NCI-H226 (cell line): ENCODE measurements around the gene PTDSS2.
A peak's percentile ranks its signal among the peaks of the same experiment; 100 is the strongest.
"Not testable (repeated sequence)": the region's sequence is repeated elsewhere in the genome, so short reads cannot be mapped to it uniquely, and the experiment has no call there.

Experiments used
- DNase-seq: peaks from one replicate; pipeline ENCODE4 v3.0.0-alpha.2; 2015

PTDSS2 gene

DNA sequence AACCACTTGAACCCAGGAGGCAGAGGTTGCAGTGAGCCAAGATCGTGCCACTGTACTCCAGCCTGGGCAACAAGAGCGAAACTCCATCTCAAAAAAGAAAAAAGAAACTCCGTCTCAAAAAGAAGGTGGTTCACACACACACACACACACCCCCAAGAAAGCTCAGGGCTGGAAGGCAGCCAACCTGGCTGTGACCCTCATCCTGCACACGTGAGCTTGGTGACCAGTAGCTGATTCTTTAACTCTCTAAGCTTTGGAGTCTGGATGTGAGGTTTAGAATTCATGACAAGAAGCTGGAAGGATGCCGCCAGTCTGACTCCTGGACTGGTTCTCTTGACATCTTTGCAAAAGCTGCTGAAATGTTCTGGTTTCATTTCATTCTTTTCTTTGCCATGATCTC is 58.9 kb downstream of the PTDSS2 start:
- no peak for DNase-seq

DNA sequence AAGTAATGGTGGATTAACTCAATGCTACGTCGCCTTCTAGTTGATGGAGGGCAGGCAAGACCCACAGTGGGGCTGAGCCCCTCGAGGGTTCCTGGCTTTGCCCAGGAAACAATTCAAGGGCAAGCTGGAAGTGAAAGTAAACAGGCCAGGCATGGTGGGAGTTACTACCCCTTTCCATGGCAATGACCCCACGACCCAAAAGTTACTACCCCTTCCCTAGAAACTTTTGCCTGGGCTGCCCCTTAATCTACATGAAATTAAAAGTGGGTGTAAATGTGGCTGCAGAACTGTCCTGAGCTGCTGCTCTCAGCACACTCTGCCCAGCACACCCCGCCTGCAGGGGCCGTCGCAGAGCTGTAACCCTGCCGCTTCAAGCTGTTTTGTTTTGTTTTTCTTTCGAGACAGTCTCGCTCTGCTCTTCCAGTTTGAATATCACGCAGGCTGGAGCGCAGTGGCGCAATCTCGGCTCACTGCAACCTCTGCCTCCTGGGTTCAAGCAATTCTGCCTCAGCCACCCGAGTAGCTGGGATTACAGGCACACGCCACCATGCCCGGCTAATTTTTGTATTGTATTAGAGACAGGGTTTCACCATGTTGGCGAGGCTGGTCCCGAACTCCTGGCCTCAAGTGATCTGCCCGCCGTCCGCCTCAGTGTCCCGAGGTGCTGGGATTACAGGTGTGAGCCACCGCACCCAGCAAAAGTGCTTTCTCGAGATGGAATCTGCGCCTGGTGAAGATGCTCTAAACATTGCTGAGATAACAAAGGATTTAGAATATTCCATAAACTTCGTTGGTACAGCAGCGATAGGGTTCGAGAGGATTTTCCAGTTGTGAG is 62.9 kb downstream of the PTDSS2 start:
- DNase-seq, result no peak

DNA sequence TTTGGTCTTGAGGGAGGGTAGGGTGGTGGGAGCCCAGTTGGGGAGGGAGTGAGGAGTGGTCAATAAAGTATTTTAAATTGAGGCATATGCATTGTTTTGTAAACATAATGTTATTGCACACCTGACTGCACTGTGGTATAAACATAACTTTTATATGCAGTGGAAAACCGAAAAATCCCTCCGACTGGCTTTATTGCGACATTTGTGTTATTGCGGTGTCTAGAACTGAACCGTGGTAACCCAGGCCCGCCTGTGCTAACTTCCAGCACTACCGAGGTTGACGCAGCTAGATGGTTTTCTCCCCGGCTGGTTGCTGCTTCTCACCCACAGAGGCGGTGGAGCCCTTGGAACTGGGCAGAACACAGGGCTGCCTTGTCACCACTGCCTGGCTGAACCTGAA is 64.5 kb downstream of the PTDSS2 start:
- DNase-seq, result no peak

DNA sequence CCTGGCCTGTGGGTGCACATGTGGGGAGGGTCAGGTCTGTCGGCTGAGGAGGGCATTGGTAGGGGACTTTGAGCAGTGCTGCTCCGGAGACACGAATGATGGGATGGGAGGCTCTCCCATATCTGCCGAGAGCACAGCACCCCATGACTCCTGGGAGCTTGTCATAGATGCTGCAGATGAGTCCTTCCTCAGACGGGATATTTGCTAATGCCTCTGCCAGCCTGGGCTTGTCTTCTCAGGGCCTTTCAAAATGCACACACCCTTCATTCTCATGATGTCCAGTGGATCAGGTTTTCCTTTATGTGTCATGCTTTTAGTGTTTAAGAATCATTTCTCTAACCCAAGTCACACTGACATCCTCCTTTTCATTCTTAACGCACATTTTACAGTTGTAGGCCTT is 65.1 kb downstream of the PTDSS2 start:
- no peak for DNase-seq

DNA sequence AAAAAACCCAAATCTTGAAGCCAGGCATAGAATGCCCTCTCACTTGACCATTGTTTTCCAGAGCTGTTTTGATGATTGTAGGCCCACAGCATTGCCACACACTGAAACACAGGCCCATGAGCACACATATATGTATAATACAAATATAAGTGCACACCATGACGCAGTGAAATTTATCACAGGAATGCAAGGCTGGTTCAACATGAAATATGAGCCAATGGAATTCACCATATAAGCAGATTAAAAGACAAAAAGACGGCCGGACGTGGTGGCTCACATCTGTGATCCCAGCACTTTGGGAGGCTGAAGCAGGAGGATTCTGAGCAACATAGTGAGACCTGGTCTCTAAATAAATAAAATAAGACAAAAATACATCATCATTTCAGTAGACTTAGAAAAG is 66.3 kb downstream of the PTDSS2 start:
- no peak for DNase-seq

DNA sequence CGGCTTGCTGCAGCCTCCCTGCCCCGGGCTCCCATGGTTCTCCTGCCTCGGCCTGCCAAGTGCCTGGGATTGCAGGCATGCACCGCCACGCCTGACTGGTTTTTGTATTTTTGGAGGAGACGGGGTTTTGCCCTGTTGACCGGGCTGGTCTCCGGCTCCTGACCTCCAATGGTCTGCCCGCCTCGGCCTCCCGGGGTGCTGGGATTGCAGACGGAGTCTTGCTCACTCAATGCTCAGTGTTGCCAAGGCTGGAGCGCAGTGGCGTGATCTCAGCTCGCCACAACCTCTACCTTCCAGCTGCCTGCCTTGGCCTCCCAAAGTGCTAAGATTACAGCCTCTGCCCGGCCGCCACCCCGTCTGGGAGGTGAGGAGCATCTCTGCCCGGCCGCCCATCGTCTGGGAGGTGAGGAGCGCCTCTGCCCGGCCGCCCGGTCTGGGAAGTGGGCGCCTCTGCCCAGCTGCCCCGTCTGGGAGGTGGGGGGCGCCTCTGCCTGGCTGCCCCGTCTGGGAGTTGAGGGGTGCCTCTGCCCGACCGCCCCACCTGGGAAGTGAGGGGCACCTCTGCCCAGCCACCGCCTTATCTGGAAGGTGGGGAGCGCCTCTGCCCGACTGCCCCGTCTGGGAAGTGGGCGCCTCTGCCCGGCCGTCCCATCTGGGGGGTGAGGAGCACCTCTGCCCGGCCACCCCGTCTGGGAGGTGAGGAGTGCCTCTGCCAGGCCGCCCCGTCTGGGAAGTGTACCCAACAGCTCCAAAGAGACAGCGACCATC is 67.0 kb downstream of the PTDSS2 start:
- not testable (repeated sequence) for DNase-seq

DNA sequence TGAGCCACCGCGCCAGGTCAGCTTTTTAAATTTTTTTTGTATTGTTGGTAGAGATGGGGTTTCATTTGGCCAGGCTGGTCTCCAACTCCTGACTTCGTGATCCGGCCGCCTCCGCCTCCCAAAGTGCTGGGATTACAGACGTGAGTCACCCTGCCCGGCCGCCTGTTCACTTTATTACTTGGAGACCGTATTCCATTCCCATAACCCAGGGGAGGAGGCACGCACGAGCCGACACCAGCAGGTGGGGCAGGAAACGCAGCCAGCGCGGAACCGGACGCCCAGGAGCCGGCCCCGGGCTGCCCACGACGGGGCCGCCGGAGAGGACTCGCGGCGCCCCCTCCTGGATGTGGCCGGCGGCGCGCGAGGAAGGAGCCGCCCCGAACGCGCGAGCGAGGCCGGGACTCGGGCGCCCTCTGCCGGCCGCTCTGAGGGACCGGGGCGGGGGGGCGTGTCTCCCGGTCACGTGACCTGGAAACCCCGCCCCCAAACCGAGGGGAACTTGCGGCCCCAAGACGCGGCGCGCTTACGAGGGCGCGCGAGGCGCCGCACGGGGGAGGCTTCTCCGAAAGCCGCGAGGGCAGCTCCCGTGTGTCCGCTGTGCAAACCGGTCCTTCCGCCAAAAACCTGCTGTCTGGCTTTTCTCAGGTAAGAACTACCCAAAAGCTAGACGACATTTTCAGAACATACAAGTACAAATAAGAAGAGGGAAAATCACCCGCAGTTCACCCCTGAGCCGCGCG is 68.6 kb downstream of the PTDSS2 start:
- peak; percentile 97 for DNase-seq

DNA sequence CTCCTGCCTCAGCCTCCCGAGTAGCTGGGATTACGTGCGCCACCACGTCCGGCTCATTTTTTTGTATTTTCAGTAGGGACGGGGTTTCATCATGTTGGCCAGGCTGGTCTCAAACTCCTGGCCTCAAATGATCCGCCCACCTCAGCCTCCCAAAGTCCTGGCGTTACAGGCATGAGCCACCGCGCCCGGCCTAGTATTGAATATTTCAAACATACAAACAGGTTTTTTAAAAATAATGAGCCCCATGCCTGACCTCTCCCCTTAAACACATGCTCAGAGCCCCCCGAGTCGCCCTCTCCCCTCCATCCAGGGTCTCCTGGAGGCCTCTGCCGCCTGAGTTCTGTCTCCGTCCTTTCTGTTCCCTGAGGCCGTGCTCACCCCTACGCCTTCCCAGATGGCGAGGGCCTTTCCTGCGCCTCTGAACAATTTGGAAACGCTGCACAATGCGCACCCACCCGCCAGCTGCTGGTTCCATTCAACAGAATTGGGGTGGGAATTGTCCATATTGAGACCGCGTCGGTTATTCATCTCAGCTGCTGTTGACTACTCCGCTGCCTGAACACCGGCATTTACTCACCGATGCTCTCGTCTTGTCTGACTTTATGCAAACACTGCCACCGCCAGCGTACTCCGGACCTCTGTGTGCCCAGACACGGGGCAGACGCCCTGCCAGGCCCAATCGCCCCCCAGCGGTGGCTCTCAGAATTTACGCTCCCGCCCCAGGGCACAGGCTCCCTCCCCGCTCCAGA is 70.5 kb downstream of the PTDSS2 start:
- DNase-seq, result no peak

DNA sequence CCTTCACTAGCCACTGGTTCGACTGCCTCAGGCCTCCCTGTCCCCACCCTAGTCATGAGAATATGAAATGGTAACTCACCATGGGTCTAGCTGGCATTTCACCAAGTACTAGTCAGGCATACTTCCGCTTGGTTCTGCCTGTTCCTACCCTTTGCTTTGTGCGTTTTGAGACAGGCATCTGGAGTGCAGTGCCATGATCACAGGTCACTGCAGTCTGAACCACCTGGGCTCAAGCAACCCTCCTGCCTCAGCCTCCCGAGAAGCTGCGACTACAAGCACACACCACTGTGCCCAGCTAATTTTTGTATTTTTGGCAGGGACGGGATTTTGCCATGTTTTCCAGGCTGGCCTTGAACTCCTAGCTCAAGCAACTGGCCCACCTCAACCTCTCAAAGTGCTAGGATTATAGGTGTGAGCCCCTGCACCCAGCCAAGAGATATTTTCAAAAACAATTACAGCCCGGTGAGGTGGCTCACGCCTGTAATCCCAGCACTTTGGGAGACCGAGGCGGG is 71.2 kb downstream of the PTDSS2 start:
- DNase-seq, result no peak

DNA sequence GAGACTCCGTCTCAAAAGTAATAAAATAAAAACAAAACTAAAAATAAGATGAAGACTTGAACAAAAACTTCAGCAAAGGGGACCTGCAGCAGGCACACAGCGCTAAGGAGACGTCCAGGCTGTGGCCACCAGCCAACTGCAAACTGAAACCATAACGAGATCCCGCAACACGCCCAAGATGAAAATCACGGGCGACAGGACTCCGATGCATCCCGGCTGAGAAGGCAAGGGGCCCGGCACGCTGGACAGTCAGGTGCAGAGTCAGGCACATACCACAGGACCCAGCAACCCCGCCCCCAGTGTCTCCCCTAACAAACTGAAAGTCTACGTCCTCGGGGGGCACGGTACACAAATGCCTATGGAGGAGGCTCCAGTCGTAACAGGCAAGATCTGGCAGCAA is 76.1 kb downstream of the PTDSS2 start:
- no peak for DNase-seq

DNA sequence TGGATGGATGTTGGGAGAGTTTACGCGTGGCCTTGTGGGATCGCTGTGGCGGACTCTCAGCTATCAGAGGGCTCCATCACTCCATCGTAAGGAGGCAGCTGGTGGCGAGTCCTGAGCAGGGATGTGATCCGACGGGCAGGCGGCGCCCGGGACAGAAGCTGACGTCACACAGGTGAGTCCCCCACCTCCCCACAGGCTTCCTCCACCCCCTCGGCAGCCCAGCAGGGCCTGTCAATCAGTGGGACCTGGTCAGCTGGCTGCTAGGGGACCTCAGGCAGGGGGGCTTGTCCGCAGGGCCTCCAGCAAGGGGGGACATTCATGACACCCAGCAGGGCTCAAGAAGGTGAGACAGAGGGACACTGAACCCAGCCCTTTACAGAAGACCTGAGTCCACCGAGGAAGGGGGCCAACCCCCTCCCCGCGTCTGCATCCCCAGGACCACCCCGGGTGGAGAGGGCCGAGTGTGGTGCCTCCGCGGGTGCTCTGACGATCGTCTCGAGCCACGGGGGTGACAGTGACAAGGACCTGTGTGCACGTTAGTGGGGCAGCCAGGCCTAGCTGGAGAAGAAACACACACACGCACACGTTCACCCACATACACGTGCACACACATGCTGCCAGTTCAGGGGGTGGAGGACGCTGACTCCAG is 78.2 kb downstream of the PTDSS2 start:
- DNase-seq, result no peak

DNA sequence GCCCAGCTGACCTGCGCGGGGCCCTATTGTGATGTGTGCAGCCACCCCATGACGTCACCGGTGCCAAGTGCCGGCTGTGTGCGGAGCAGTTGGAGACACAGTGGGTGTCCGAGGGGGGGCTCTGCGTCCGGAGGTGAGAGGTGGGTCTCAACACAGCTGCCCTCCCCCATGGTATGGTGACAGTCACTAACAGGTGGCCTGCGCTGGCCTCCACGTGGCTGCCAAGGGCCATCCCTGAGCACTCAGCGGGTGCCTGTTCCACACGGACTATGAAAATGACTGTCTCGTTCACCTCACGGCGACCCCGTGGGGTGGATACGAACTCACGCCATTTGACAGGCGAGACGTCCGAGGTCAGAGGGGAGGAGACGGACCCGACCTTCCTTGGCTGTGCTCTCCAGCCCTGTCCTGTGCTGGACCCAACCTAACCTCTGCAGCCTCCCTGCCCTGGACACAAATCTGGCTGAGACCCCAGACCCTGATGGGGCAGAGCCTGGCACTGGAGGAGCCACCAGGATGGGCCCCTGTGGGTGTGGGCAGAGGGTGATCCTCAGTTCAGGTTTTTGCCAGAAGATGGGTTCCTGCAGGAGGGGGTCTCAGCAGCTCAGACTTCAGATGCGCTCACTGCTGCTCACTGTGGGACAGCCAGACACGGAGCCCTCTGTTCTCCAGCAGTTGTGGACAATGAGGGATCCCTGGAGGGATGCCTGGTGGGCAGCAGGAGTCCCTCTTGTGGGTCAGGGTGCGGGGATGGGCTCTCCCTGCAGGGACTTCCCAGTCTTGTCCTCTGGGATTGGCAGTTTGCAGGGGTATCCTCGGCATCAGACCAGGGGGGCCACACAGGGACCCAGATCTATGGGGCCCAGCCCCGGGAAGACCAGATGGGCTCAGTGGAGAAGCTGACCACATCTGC is 79.0 kb downstream of the PTDSS2 start:
- no peak for DNase-seq

DNA sequence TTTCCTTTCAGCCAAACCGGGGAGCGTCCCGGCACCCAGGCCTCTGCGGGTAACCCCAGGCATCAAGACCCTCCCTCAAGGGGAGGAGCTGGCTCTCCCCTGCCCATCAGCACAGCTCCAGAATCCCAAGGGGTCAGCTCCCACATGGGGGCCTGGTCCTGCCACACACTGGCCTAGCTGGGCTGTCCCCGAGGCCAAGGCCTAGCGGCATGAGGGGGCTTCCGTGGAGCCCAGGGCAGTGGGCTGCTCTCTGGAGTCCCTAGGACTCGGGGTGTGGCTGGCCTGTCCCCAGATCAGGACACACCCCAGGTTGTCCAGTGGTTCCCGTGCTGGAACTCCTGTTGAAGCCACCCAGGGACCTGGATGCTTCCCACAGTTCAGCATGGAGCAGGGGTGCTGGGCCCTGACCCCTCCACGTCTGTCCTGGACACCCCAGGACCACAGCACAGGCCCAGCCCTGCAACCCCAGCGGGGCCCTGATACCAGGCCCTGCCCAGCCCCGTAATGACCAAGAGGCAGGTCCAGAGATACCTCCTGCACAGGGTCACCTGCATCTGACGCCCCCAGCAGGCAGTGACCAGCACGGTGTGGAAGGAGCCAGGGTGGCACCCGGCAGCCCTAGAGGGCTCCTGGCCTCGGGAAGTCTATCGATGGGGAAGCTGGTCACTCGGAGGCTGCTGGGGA is 79.8 kb downstream of the PTDSS2 start:
- no peak for DNase-seq

DNA sequence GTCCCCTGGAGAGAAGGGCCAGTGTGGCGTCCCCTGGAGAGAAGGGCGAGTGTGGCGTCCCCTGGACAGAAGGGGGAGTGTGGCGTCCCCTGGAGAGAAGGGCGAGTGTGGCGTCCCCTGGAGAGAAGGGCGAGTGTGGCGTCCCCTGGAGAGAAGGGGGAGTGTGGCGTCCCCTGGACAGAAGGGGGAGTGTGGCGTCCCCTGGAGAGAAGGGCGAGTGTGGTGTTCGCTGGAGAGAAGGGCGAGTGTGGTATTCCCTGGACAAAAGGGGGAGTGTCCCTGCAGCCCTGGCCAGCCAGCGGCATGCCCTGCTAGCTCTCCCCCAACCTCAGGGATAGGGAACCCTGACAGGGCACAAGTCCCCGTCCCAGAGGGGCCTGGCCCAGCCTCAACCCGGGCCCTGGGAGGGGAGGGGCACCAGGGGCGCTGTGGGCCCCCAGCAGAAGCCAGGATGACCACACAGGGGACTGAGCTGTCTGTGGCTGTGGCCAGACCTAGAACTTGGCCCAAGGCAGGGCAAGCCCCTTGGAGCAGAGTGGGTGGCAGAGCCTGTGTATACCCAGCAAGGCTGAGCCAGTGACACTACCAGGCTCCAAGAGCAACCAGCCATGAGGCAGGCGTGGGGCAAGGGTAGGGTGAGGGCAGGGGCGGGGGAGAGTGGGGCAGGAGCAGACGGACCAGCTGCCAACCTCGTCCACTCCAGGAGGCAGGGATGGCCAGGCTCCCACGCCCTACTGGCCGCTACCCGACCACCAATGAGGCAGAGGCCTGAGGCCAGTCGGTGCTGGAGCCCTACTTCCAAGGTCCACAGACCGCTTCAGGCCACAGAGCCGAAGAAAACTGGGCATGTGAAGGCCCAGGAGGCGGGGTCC is 81.1 kb downstream of the PTDSS2 start:
- DNase-seq, result no peak

DNA sequence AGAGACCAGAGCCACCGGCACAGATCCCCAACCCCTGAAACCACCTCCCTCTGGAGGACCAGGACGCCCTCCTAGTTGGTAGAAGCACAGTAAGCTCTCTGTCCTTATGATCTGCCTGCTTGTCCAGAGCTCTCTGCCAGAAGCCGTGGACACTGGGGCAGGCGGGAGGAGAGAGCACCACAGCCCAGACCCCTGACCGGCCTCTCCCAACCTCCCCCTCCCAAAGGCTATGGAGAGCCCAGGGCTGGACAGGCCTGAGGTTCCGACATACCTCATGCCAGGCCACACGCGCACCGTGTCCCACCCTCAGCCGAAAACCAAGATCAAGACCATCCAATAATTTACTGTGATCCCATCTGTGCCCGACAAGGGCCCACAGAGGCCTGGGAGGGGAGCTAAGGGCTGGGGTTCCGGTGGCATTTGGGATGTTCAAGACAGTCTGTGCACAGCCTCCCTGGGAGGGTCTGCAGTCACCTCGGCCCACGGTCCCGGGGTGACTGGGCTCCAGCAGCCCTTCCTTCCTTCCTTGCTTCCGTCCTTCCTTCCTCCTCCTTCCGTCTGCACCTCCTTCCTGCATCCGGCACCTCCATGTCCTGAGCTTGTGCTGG is 81.9 kb downstream of the PTDSS2 start:
- no peak for DNase-seq

DNA sequence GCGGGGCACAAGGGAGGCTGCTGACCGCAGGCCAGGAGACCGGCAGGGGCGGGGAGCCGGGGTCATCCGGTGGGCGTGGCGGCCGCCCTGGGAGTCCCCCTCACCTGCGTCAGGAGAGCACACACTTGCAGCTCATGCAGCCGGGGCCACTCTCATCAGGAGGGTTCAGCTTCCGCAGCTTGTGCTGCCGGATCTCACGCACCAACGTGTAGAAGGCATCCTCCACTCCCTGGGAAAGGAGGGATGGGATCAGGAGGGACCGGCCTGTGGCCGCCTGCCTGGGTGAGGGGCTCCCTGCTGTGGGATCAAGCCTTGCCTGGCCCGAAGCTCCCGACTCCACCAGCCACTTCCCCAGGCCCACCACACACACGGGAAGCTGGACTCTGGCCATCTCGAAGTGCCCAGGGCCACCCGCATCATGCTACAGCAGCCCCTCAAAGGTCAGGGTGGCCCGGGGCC is 82.5 kb downstream of the PTDSS2 start:
- no peak for DNase-seq

DNA sequence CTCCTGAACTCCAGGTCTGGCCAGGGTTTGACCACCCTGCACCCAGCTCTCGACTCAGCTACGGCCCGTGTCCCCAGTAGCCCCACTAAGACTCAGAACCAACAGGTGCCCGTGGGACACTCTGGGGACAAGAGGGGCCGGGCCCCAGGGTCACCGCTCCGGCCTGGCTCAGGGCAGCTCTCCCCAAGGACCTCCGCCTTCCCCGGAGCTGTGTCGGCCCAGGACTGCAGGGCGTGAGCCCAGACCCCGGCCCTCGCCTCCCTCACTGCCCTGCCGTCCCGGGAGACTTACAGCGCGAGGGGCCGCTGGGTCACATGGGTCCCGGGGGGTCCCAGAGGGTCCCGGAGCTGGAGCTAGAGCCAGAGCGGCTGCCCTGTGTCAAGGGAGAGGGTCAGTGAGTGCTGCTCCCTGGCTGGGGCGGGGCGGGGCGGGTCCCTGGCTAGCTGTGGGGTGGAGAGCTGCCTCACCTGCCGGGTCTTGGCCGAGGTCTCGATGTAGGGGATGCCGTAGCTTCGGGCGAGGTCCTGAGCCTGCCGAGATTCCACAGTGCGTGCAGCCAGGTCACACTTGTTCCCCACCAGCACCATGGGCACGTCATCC is 83.0 kb downstream of the PTDSS2 start:
- DNase-seq, result no peak
